ENCODE results near the gene JMJD6.

The JMJD6 gene

DNA sequence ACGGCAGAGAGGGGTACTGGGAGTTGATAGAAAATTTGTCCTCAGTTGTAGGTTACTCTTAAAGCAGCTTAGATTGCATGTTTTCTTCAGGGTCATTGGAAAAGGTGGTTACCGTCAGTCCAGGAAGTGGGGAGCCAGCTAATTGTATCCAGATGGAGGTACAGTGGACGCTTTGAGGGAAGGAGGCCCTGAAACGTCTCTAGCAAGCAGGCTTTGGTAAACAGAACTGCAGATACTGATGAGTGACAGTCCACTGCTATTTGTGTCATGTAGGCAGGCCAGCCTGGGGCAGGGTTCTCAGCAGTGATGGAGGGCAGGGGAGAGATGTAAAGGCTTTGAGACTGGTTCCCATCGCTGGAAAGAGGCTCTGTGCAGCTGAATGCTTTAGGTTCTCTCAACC is 52.7 kb downstream of the JMJD6 start:
- in situ Hi-C loops (cut with HindIII; ENCODE audit: low pct_ligation_motif_present, low sequenced_read_pairs), result no loop called here
- H3K27ac ChIP-seq, result no peak overlapping the region
- peaks cover 22% of the 10 kb centered on the region for H3K36me3 ChIP-seq (replicated peaks)
- TF ChIP-seq, protein P1, sequence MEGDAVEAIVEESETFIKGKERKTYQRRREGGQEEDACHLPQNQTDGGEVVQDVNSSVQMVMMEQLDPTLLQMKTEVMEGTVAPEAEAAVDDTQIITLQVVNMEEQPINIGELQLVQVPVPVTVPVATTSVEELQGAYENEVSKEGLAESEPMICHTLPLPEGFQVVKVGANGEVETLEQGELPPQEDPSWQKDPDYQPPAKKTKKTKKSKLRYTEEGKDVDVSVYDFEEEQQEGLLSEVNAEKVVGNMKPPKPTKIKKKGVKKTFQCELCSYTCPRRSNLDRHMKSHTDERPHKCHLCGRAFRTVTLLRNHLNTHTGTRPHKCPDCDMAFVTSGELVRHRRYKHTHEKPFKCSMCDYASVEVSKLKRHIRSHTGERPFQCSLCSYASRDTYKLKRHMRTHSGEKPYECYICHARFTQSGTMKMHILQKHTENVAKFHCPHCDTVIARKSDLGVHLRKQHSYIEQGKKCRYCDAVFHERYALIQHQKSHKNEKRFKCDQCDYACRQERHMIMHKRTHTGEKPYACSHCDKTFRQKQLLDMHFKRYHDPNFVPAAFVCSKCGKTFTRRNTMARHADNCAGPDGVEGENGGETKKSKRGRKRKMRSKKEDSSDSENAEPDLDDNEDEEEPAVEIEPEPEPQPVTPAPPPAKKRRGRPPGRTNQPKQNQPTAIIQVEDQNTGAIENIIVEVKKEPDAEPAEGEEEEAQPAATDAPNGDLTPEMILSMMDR (IDR thresholded peaks at IDR 0.05; ENCODE audit: low read depth, low read length, missing control alignments), result no peak
- DNase-seq, result no peak
- no peak overlapping the region for H3K4me3 ChIP-seq (ENCODE audit: low read depth, low read length)
- H3K27me3 ChIP-seq (replicated peaks), result no peaks in the 10 kb centered on the region

DNA sequence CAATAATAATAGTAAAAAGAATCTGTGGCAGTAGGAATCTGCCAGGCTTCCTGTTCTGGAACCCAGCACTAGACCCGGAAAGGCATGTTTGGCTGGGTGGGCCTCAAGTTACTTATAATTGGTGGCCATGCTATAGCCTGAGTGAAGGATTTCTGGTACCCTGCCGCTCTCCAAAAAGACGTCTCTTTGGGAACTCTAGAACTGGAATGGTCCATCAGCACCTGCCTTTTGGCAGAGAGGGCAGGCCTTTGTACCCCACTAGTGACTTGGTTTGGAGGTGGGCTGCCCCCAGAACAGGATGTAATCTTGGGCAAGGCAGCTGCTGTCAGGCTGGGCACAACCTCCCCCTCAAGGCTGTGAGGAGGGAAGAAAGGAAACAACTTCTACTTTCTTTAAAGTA is 53.5 kb downstream of the JMJD6 start:
- TF ChIP-seq, protein P1 (IDR thresholded peaks at IDR 0.05; ENCODE audit: low read depth, low read length, missing control alignments), result no peak
- no peak for DNase-seq
- Histone ChIP-seq H3K27me3 (replicated peaks) (no peaks in the 10 kb centered on the region), H3K27ac (no peak overlapping the region), H3K4me3 (ENCODE audit: low read depth, low read length) (no peak overlapping the region), H3K36me3 (replicated peaks) (peaks cover 19% of the 10 kb centered on the region)
- in situ Hi-C loops (cut with HindIII; ENCODE audit: low pct_ligation_motif_present, low sequenced_read_pairs), result no loop called here

DNA sequence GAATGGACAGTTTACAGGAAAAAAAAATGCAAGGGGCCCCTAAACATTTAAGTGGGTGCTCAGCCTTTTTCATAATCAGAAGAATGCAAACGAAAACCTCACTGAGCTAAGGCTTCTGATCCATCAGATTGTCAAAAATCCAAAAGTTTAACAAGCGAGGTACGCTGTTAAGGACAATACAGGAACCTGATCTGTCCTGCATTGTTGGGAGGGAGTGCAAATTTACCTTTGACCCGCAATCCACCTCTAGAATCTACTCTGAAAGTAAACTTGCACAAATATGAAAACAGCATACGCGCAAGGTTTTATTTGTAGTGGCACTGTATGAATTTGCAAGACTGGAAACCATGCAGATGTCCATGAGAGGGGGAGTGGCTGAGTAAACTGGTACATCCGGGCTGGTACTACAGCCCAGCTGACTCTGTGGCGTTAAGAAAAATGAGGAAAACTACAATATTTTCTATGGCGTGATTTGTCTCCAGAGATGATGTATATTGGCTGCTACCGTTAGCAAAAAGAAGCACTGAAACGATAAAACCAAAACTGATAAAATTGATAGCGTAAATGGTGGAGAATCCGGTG is 54.0 kb downstream of the JMJD6 start:
- in situ Hi-C loops (cut with HindIII; ENCODE audit: low pct_ligation_motif_present, low sequenced_read_pairs), result no loop called here

DNA sequence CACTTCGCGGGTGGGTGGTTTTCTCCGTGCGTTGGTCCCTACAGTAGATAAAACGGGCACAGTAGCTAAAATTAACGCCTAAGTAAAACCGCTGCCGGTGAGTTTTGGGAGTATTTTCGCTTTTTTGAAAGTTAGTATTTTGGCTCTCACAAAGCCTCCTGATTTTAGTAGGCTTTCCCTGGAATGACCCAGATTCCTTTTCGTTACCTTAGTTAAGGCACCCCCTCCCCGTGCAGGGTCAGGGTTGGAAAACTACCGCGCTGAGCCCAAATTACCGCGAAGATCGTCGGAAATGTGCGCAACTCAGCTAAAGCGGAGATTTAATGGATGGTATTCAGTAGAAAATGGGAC is 54.5 kb downstream of the JMJD6 start:
- Histone ChIP-seq H3K27ac (peak overlapping the region; percentile 45), H3K36me3 (replicated peaks) (peaks cover 9% of the 10 kb centered on the region), H3K4me3 (ENCODE audit: low read depth, low read length) (peak overlapping the region; percentile 65), H3K27me3 (replicated peaks) (no peaks in the 10 kb centered on the region)
- no peak for DNase-seq
- in situ Hi-C loops (cut with HindIII; ENCODE audit: low pct_ligation_motif_present, low sequenced_read_pairs), result no loop called here
- TF ChIP-seq, protein P1 (IDR thresholded peaks at IDR 0.05; ENCODE audit: low read depth, low read length, missing control alignments), result no peak

More for the DNA sequence above, 54.0 kb downstream of the JMJD6 start:
- no peaks in the 10 kb centered on the region for H3K27me3 ChIP-seq (replicated peaks)
- H3K36me3 ChIP-seq (replicated peaks), result peaks cover 14% of the 10 kb centered on the region
- H3K4me3 ChIP-seq (ENCODE audit: low read depth, low read length), result peak overlapping the region; percentile 65
- DNase-seq, result no peak
- TF ChIP-seq, protein P1 (IDR thresholded peaks at IDR 0.05; ENCODE audit: low read depth, low read length, missing control alignments), result no peak
- H3K27ac ChIP-seq, result peak overlapping the region; percentile 45

DNA sequence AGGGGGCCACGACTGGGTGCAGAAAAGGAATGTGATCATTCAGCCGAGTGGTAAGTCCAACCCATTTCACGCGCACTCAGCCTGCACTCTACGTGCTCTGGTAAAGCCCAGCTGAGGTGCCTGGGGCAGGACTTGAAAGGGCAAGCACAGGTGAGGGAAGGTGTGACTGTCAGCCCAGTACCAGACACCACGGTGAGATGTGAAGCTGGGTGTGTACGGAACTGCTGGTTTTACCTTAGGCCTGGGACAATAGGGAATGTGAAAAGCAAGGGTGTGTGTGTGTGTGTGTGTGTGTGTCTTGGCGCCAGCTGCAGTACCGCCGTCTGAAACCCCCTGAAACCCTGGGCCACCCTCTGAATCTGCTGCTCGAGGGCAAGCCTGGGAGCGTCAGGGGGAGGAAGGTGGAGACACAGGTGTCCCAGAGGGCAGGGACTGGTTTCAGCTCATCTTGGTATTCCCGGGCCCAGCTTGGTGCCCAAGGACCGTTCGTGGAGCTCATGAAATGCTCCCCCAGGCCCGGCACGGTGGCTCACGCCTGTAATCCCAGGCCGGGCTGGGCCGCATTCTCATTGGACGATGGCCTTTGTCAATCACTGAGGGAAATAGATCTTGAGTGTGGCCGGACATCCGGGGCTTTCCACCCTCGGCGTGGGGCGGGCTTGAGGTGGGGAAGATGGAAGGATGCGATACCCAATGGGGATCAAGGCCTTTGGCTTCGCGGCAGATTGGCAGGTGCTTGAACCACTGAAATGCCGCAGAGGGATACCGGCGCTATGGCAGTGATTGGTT is 55.1 kb downstream of the JMJD6 start:
- H3K36me3 ChIP-seq (replicated peaks), result peaks cover 5% of the 10 kb centered on the region
- in situ Hi-C loops (cut with HindIII; ENCODE audit: low pct_ligation_motif_present, low sequenced_read_pairs), result no loop called here
- TF ChIP-seq, protein P1 (IDR thresholded peaks at IDR 0.05; ENCODE audit: low read depth, low read length, missing control alignments), result no peak

More for the DNA sequence above, 55.1 kb downstream of the JMJD6 start:
- peak; percentile 100 for DNase-seq
- peak overlapping the region; percentile 65 for H3K4me3 ChIP-seq (ENCODE audit: low read depth, low read length)
- H3K27ac ChIP-seq, result peak overlapping the region; percentile 36
- no peaks in the 10 kb centered on the region for H3K27me3 ChIP-seq (replicated peaks)
